Activated effector memory CD4-positive, alpha-beta T cell treated with anti-CD3 and anti-CD28 coated beads, Interleukin-2, amount 50 U/mL, for 16 hours (primary cell): Measurements from ENCODE around the gene SAMD8.
"Not testable (repeated sequence)": the region's sequence is repeated elsewhere in the genome, so short reads cannot be mapped to it uniquely, and the experiment has no call there.

ENCODE experiments used
- DNase-seq: peaks from one replicate; pipeline ENCODE4 v3.0.0-alpha.2; 2020

Gene SAMD8

DNA sequence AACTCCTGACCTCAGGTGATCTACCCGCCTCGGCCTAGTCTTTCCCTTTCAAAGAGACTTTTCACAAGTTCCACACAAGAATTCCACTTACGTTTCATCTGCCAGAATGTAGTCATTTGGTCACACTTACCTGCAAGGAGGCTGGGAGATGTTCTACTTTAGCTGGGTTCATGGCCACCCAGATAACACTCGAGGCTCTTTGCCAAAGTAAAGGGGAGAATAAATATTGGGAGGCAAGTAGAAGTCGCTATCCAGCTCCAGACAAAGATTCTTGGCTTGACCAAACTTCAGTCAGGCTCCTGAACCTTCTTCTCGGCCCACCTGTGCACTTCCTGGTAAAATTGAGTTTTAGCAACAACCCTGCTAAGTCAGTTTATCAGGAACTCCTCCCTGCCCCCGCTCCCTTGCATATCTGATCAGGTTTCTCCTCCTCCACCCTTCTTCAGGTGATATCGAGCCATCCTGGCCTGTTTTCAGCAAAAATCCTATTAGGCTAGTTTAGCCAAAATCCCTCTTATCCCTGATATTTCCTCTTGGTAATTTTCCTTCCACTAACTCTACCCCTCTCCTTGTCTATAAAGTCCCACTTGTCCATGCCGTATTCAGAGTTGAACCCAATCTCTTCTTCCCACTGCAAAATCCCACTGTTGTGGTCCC lies 25.1 kb upstream of the SAMD8 start:
- DNase-seq, result no peak

DNA sequence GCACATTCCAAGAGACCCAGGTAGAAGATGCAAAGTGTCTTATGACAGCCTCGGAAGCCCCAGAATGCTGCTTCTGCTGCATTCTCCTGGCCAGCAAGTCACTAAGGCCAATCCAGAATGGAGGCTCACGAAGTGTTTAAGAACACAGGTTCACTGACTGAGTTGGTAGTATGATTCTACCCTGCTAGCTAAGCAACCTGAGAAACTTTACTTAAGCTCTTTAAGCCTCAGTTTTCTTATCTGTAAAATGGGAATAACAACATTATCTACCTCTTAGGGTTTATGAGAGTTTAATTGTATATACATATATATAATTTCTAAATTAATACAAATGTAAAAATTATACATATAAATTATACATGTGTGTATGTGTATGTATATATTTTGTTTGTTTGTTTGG lies 22.8 kb upstream of the SAMD8 start:
- no peak for DNase-seq

DNA sequence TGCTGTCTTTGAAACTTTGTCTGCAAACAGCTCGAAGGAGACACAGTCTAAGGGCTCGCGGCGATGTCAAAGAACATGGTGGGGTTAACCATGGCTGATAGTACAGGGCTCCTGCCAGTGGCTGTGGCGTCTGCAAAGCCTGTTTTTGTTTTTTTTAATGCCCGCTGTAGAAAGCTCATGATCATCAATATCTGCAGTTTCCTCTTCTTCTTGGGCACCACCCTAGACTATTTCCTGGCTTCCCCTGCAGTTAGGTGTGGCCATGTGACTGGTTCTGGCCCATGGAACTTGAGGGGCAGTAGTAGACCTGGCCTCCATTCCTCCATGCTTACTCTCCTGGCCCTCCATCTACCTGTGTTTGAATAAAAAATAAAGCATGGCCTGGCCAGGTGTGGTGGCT lies 21.8 kb upstream of the SAMD8 start:
- no peak for DNase-seq

DNA sequence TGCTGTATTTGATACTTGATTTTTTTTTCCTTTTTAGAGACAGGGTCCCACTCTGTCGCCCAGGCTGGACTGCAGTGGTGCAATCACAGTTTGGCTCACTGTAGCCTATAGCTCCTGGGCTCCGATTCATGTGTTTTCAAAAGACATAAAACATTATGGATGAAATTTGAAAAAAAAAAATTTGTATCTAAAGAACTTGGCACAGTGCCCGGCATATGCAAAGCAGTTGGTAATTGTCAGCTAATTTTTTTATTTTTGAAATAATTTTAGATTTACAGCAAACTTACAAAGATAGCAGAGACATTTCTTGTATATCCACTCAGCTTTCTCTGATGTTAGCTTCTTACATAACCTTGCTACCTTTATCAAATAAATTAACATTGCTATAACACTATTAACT lies 20.3 kb upstream of the SAMD8 start:
- DNase-seq, result no peak

DNA sequence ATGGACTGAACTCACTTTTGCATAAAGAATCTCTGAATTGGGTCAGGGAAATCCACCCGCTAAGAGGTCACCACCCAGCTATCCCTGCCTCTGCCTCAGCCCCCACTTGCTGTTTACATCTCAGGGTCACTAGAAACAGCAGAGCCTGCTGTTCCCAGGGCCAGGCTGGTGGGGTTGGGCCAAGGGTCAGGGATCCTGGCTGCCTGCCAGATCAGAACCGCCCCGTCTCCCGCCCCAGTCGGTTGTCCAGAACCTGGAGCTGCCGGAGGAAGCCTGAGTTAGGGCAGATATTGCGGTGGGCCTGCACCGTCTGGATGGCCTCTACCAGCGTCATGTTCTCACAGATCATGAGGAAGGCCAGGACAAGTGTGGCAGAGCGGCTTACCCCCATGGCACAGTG lies 17.0 kb upstream of the SAMD8 start:
- no peak for DNase-seq

DNA sequence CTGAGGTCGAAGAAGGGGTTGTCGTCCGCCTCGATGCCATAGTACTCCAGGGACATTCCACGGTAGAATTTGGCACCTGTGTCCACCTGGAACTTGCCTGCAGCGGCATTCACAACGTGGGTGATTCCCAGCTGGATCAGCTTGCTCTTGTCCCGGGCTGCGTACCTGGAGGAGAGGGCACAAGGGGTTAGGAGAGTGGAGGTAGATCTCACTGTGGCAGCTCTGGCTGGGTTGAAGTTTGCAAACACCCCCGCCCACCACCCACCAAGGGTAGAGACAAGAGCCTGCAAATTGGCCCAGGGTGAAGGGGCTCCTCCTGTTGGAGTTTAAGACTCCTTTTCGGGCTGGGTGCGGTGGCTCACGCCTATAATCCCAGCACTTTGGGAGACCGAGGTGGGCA lies 15.8 kb upstream of the SAMD8 start:
- DNase-seq, result no peak

DNA sequence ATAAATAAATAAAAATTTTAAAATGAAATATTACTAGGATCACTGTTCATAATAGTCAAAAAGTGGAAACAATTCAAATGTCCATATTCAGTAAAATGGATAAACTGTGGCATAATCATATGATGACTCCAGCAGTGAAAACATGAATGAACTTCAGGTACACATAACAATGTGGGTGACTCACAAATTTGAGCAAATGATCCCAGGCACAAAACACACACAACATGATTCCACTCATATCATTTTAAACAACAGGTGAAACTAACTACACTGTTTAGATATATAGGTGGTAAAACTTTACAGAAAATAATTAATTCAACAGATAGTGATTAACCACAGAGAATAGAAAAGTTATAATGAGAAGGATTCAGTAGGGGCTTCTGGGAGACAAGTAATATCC lies 14.7 kb upstream of the SAMD8 start:
- no peak for DNase-seq

DNA sequence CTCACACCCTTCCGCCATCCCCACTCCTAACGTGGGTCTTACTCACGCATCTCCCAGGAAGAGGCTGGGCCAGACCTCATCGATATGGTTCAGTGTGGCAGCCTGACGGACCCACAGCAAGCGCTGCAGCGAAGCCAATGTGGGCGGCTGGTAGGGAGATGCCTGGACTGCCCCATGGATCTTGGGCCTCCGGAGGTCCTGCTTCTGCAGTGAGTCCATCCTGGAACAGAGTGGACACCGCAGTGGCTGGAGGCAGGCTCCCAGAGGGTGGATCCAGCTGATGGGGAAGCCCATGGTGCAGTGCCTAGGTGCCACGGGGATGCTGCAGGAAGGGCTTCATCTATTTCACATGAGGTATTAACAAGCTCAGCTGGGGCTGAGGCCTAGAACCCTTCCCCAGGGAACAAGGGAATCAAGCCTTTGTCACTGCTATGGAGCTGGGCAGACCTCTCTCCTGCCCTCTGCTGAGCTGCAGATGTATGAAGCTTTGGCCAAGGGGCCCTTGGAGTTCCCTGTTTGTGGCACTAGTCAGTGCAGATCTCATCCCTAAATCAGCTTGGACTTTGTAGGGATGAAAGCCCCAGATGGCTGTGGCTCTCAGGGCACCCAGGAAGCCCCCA lies 13.7 kb upstream of the SAMD8 start:
- no peak for DNase-seq

DNA sequence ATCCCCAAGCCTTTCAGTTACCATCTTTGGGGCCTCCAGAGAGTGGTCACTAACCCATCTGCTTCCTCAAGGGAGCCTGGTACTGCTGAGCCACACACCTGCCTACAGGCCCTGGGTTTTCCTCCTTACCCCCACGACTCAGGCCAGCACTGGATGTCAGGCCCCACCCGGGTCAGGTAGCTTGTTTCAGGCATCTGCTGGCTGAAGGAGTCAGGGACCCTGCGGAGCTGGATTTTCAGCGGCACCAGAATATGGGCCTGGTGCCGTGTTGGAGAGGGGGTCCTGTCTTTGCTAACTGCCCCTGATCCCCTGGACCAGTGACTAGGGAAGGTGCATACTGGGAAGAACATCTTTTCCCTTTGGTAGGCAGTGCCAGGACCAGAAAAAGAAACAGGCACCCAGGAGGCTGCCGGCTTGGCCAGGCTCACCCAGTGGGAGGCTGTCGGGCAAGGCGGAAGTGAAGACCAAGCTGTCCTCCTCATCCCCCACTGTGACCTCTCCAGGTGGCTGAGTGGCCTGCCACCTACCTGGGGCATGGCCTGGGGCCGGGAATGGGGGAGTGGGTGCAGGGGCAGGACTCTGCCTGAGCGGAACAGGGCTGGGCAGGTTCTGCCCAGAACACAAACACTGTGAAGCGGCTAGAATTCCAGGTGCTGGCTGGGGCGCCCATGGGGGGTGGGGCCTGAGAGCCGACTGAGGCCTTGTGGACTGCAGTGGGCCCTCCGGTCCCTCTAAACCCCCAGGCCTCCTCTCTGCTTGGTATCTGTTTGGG lies 12.4 kb upstream of the SAMD8 start:
- no peak for DNase-seq

DNA sequence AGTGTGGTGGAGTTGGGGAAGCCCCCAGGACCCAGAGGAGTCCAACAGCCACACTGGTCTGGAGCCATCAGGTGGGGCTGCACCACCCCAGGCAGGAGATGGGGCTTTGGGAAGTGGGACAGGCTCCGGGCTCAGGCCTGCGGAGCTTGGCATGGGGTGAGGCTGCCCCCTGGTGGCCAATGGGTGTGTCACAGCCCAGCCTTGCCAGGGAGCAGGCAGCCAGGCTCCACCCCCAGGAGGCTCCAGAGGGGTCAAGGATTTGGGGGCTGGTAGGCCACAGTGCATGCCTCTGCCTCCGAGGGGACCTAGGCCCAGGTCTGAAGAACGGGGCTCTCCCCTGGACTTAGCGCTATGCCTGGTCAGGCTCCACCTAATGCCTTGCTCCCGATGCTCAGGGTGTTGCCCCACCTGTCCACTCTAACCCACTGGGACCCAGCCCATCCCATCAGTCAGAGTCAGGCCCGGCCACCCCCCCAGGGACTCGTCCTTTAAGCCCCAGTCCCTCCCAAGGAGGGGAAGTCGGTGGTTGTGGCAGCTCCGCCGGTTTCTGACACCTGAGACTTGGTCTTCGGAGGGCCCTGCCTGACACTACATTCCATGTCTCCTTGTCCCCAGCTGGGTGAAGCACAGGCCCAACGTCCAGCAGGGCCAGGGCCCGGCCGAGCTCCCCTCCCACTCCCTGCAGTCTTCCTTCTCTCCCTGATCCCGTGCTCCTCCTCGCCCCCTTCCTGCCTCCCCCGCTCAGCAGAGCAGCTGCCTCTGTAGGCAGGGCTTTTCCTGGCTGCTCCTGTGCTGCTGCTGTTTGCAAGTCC lies 11.3 kb upstream of the SAMD8 start:
- peak; percentile 93 for DNase-seq

DNA sequence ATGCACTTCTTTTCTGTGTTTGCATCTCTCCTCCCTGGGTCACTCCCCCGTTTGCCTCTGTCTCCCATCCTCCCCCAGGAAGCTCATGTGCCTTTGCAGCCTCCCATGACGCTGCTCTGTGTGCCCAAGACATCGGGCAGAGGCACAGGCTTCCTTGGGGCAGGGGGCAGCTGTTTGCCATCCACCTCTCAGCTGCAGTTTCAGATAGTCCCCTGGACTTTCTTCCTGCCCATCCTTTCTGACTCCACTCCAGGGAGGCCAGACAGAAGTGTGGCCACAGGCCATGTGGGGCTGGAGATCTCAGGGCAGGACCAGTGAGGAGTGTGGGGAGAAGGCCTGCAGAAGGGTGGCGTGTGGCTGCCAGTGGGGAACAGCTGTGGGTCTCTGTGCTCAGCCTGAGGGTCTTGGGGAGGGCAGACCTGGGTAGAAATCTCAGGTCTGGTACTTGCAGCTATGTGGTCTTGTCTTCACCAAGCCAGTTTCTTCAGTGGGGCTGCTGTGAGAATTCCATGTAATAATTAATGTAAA lies 10.6 kb upstream of the SAMD8 start:
- peak; percentile 49 for DNase-seq

DNA sequence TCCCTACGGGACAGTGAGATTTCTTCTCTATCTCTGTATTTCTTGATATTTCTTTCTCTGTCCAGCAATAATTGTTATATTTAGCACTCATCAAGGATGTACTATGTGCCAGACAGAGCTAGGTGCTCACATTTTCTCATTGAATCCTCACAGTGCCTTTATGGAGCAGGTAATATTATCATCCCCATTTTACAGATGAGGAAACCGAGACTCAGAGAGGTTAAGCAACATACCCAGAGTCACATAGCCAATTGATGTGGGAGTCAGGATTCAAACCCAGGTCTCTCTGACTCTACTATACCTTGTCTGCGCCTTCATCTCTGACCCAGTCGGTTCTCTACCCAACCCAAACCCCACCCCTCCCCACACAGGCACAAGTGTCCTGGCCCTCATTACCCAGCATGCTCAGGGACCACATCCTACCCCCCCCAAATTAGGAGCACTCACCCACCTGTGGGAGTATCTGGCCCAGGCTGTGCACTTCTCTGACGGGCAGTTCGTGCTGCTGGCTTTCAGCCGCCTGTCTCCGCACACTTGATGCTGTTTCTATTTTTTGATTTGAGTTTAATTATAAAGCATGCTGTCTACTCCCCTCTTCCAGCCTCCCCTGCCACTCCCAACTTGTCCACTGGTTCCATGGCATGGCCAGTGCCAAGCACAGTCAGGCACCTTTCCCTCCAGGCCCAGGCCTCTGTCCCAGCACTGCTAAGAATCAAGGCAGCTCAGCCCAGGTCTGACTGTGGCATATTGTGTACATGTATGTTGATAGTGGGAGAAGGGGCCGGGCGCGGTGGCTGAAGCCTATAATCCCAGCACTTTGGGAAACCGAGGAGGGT lies 9.8 kb upstream of the SAMD8 start:
- no peak for DNase-seq

DNA sequence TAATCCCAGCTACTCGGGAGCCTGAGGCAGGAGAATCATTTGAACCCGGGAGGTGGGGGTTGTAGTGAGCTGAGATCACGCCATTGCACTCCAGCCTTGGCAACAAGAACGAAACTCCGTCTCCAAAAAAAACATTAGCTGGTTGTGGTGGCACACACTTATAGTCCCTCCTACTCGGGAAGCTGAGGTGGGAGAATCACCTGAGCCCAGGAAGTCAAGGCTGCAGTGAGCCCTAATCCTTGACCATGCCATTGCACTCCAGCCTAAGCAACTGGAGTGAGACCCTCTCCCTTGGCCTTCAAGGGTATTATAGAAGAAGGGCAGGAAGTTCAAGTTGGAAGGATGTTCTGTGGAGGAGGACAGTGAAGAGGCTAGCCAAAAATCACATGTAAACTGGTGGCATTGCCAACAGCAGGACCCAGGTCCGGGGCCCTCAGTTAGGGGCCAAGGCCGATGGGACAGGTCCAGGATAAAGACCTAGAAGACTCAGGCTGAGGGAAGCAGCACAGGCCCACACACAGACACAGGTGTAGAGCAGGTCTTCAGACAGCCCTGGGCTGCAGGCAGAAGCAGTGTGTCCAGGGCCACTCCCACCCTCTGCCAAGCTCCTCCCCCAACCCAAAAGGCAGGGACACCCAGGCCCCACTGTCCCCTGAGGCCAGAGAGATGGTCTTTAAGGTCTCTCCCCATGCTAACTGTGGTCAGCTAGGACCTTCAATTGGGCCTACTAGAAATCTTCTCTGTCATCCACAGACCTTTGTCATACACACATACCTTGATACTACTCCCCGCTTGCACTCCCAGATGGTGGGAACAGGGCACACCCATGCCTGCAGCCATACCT lies 8.4 kb upstream of the SAMD8 start:
- DNase-seq, result no peak

DNA sequence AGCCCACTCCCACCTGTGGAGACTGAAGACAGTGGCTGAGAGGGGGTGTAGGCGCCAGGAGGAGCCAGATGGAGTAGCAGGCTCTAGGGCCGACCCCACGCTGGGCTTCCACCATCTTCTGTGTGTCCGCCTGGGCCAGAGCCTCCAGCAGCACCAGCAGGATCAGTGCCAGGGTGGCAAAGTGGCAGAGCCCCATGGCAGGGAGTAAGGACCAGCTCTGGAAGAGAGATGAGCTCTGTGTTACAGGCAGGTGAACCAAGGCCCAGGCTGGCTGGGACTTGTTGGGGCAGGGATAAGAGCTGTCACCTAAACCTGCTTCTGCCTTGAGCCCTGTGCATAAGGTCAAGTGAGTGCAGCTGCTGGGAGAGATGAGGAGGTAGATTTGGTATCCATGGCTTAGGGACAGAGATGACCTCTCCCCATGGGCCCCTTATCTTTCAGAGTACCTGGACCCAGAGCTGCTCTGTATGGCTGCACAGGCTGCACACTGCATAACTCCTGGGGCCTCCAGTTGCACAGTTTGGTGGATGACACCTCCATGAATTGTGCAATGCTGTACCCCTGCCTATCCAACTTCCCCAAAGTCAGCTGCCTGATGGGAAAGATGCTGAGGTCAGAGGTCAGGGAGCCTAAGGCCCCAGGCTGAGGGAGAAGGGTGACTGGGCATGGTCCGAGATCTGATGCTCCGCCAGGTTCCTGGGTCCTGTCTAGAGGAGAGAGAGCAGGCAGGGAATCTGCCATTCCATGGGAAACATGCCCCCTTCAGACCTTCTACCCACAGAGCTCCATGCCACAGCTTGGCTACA lies 7.4 kb upstream of the SAMD8 start:
- DNase-seq, result no peak

DNA sequence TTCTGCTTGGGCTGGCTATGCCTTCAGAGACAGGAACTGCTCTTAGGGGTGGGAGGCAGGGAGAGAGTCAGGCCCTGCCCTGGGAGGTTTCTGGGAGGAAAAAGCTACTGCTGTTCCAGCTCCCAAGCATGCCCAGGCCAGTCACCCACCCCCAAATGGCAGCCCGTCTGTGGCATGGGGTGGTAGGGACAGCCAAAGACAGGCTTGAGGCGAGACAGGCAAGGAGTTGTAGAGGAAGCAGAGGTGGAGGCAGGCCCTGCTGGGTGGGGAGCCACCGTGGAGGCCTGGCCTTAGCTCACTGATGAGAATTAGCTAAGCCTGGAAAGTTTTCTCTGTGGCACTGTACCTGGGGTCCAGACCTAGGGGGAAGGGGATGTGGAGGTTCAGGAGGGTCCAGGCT lies 6.6 kb upstream of the SAMD8 start:
- no peak for DNase-seq

DNA sequence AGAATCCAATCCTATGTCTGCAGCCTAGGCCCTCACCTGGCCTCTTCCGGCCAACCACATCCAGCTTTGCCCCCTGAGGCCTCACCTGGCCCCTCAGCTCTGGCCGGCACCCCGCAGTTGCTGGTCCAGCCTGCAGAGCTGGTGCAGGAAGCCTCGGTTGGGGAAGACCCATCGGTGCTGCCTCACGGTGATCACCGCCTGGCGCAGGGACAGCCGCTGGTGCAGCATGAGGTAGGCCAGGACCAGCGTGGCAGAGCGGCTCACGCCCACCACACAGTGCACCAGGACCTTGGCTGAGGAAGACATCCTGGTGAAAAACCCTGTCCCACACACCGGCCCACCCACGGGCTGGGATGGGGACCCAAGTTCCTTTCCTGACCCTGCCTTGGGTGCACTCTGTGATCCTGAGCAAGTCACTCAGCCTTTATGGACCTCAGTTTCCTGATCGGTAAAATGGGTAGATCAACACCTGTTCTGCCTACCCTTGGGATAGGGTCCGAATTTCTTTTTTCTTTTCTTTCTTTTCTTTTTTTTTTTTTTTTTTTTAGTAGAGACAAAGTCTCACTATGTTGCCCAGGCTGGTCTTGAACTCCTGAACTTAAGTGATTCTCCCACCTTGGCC lies 5.8 kb upstream of the SAMD8 start:
- no peak for DNase-seq

DNA sequence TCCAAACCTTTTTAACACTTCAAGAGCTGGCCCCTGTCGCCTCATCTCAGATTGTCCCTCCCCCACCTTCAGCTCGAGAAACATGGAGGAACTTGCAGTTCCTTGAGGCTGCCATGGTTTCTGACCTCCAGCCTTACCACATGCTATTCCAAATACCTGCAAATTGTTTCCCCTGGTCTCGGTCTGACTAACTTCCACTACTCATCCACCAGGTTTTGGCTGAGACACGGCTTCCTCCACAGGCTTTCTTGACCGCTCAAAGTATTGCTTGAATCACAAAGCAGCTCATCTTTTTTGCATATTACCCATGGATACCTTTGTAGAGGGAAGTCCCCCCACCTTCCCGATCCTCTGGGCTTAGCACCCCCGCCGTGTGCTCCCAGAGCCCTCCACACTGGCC lies 5.2 kb upstream of the SAMD8 start:
- no peak for DNase-seq

DNA sequence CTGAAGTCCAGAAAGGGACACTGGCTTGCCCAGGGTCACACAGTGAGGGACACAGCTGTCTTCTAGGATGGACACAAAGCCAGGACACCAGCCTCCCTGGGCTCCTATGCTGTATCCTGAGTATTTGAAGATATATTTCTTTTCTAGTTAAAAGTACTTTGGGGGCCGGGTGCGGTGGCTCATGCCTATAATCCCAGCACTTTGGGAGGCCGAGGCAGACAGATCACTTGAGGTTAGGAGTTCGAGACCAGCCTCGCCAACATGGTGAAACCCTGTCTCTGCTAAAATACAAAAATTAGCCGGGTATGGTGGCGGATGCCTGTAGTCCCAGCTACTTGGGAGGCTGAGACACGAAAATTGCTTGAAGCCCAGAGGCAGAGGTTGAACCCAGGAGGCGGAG lies 4.6 kb upstream of the SAMD8 start:
- DNase-seq, result not testable (repeated sequence)

DNA sequence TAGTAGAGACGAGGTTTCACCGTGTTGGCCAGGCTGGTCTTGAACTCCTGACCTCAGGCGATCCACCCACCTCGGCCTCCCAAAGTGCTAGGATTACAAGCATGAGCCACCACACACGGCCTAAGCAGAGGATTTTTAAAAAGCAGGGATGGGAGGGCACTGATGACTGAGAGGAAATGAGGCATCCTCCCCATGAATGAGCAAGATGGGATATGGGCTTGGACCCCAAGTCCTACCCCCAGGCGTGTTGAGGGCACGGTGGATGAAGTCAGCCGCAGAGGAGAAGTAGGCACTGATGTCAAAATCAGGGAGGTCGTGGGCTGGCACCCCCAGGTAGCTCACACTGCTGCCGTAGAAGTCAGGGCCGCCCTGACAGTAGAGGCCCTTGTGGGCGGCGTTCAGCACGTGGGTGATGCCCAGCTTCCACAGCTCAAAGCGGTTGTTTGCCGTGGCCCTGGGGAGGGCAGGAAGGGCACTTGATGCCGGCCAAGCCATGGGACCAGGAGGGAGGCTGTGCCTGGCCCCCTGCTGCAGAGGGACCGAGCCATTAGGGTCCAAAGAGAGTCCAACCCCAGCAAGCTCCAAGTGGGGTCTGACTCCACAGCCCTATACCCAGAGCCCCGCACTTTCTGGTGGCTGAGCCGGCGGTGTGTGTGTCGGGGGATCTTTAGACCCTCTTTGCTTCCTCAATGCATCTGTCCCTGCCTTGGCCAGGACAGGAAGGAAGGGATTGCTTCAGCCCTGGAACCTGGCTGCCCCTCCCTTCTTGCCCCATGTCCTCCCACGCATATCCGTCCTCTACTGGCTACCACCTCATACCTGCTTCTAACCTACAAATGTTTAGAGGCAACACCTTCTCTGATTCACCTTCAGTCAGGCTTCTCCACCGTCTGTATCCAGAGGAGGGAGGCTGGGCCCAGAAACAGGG lies 3.4 kb upstream of the SAMD8 start:
- no peak for DNase-seq
